Karpas-422 (cell line): ENCODE measurements around the gene SPATA31C1. TPM values are rescaled to one million over a fixed set of nuclear protein-coding genes. Genes with fewer than 3 reads are reported as not detected.

Source experiments
- DNase-seq: peaks from one replicate; pipeline ENCODE4 v3.0.0-alpha.2; 2015
- H2AFZ ChIP-seq: fragments of 200-600 bp; sonication (generic); 2 replicates; pipeline ENCODE4 v1.6.1; 2014; ENCODE audit warnings: antibody characterized with exemption, low read length, mixed read lengths
- H3K27ac ChIP-seq: fragments of 200-600 bp; sonication (generic); 2 replicates; pipeline ENCODE4 v1.5.1; 2014; ENCODE audit warnings: mild to moderate bottlenecking, low read length, moderate library complexity
- H3K27me3 ChIP-seq: fragments of 200-600 bp; sonication (generic); 2 replicates; pipeline ENCODE4 v1.6.1; 2014; ENCODE audit warnings: low read length, mixed read lengths
- H3K36me3 ChIP-seq: fragments of 200-600 bp; sonication (generic); 2 replicates; pipeline ENCODE4 v1.6.1; 2014; ENCODE audit warnings: low read length, mixed read lengths; ENCODE audit not compliant: insufficient read depth
- H3K4me1 ChIP-seq: fragments of 200-600 bp; sonication (generic); 2 replicates; pipeline ENCODE4 v1.6.1; 2014; ENCODE audit warnings: mild to moderate bottlenecking, low read length, mixed read lengths
- H3K4me2 ChIP-seq: fragments of 200-600 bp; sonication (generic); 2 replicates; pipeline ENCODE4 v1.6.1; 2014; ENCODE audit warnings: low read length, low read depth, mild to moderate bottlenecking; ENCODE audit not compliant: poor library complexity, severe bottlenecking
- H3K4me3 ChIP-seq: fragments of 200-600 bp; sonication (generic); 2 replicates; pipeline ENCODE4 v1.5.1; 2014; ENCODE audit warnings: mild to moderate bottlenecking, antibody characterized with exemption, low read length, mixed read lengths
- H3K79me2 ChIP-seq: fragments of 200-600 bp; sonication (generic); 2 replicates; pipeline ENCODE4 v1.6.1; 2014; ENCODE audit warnings: mild to moderate bottlenecking, low read length, mixed read lengths
- H3K9ac ChIP-seq: fragments of 200-600 bp; sonication (generic); 2 replicates; pipeline ENCODE4 v1.6.0; 2014; ENCODE audit warnings: low read length
- H3K9me2 ChIP-seq: fragments of 200-600 bp; sonication (generic), shearing (Covaris generic); replicated peaks from 2 replicates; pipeline ENCODE4 v1.6.0; 2014; ENCODE audit warnings: mild to moderate bottlenecking, low read length, moderate library complexity; ENCODE audit not compliant: insufficient read depth
- H3K9me3 ChIP-seq: fragments of 300-700, 200-600 bp; sonication (generic); 2 replicates; pipeline ENCODE4 v1.6.1; 2014; ENCODE audit warnings: low read length, mixed read lengths
- H4K20me1 ChIP-seq: fragments of 200-600 bp; sonication (generic); 2 replicates; pipeline ENCODE4 v1.6.1; 2014; ENCODE audit warnings: mild to moderate bottlenecking, antibody characterized with exemption, low read length, low read depth; ENCODE audit not compliant: insufficient read depth
- total RNA-seq: library from RNA; depleted of rRNA; stranded (reverse); fragments of >200 nt; shearing (Covaris generic); gene quantifications from 2 replicates; pipeline ENCODE4 v1.2.3, GENCODE V29; 2014; ENCODE audit warnings: low replicate concordance

Gene SPATA31C1
- total RNA-seq, 1 experiment from 2014 or later = not detected

DNA sequence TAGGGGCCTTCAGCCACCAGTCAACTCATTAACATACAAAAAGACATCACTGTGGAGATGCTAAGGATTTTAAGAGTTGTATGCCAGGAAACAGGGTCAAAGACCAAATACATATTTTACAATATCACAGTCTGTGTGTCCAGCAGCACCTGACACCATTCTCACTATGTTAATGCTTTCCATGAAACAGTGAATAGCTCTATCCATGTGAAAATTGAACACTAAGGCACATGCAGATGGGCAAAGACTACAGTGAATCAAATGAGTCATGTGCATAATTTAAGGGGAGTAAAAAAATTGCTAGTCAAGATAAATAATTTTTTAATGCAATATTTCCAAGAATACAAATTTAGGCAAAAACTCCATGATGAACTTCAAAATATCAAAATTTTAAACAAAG, 42.7 kb upstream of the SPATA31C1 start:
- Histone ChIP-seq H3K9ac (no peak overlapping the region), H4K20me1 (no peaks in the 10 kb centered on the region), H3K4me3 (no peak overlapping the region), H3K9me3 (no peaks in the 10 kb centered on the region), H3K4me2 (no peak overlapping the region), H3K36me3 (no peaks in the 10 kb centered on the region), H3K27me3 (no peaks in the 10 kb centered on the region), H3K27ac (no peak overlapping the region), H3K4me1 (no peaks in the 10 kb centered on the region), H3K79me2 (no peaks in the 10 kb centered on the region), H2AFZ (no peak overlapping the region), H3K9me2 (no peaks in the 10 kb centered on the region)
- no peak for DNase-seq

DNA sequence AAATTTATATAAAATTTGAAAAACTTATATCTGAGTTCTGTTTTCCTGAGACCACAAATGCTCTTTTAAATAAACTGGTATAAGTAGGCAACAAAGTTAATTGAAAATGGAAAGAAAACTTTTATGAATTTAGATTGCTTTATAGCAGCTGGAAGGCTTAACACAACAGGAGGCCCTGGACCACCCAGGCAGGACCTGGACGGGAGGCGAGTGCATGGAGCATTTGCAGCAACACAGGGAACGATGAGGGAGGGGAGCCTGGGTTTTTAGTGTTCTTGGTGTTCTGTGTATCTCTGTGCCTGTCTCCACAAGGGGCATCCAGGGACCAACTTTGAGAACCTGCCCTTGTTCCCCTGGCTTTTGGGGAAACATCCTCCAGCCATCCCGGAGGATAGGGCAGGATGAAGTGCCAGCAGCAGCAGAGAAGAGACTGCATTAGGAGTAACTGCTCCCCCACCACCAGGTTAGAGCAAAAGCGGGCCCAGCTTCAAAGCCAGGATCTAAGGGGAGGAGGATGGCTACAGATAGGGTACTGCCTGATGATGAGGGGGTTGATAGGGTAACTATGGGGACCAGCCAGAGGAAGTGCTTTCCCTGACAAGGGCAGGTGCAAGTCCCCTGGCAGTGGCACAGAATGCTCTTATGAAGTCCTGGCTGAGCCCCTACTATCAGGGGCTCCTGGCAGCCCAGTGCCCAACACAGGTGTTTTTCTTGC, 41.8 kb upstream of the SPATA31C1 start:
- DNase-seq = no peak
- H3K9ac ChIP-seq = no peak overlapping the region
- H3K79me2 ChIP-seq = no peaks in the 10 kb centered on the region
- H3K27ac ChIP-seq = no peak overlapping the region
- no peaks in the 10 kb centered on the region for H3K9me3 ChIP-seq
- no peaks in the 10 kb centered on the region for H3K4me1 ChIP-seq
- H3K27me3 ChIP-seq = no peaks in the 10 kb centered on the region
- no peak overlapping the region for H3K4me2 ChIP-seq
- no peaks in the 10 kb centered on the region for H3K9me2 ChIP-seq
- H3K36me3 ChIP-seq = no peaks in the 10 kb centered on the region
- no peak overlapping the region for H2AFZ ChIP-seq
- no peak overlapping the region for H3K4me3 ChIP-seq
- H4K20me1 ChIP-seq = no peaks in the 10 kb centered on the region

DNA sequence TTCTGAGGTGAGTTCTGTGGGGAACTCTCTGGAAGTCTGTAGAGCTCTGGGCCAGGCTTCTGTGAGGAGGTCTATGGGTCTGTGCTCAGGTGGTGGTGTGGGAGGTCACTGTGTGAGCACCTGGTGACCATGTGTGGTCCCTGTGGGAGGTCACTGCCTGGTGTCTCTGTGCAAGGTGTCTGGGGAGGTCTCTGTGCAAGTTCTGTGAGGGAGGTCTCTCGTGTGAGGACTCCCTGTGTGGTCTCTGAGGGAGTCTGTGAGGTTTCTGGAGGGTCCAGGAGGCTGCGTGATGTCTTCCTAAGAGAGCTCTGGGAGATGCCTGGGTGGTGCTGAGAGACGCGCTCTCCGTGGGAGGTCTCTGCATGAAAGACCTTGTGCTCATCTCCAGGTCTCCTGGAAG, 41.1 kb upstream of the SPATA31C1 start:
- Histone ChIP-seq H2AFZ (no peak overlapping the region), H4K20me1 (no peaks in the 10 kb centered on the region), H3K9me3 (no peaks in the 10 kb centered on the region), H3K9ac (no peak overlapping the region), H3K9me2 (no peaks in the 10 kb centered on the region), H3K4me3 (no peak overlapping the region), H3K4me1 (no peaks in the 10 kb centered on the region), H3K27me3 (no peaks in the 10 kb centered on the region), H3K36me3 (no peaks in the 10 kb centered on the region), H3K4me2 (no peak overlapping the region), H3K27ac (no peak overlapping the region), H3K79me2 (no peaks in the 10 kb centered on the region)
- DNase-seq = no peak

DNA sequence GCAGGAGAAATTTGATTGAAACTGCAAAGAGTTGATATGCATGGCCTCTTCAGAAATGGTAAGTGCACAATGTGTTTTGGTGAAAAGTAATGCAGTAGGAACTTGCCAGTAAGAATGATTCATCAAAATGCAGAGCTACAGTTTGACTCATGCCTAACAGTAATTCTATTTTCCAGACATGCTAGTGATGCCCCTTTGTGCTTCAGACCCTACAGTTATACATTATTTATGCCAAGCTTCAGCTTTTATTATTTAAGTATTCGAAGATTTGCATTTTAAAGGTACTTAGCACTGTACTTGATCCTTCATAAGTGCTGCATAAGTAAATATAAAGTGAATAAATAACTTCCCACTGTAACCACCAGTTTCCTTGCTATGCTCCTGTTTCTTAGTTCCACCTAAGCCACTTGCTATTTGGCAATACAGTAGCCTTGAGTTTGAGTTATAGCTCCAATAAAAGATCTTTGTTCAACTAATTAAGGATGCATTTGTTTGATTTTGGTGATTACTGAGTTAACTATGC, 38.7 kb upstream of the SPATA31C1 start:
- no peak overlapping the region for H3K9ac ChIP-seq
- no peaks in the 10 kb centered on the region for H3K9me3 ChIP-seq
- H3K4me3 ChIP-seq = no peak overlapping the region
- no peak overlapping the region for H2AFZ ChIP-seq
- DNase-seq = no peak
- no peaks in the 10 kb centered on the region for H3K27me3 ChIP-seq
- no peaks in the 10 kb centered on the region for H4K20me1 ChIP-seq
- H3K9me2 ChIP-seq = no peaks in the 10 kb centered on the region
- no peak overlapping the region for H3K4me2 ChIP-seq
- H3K4me1 ChIP-seq = no peaks in the 10 kb centered on the region
- H3K27ac ChIP-seq = no peak overlapping the region
- H3K79me2 ChIP-seq = no peaks in the 10 kb centered on the region
- H3K36me3 ChIP-seq = no peaks in the 10 kb centered on the region

- Histone ChIP-seq H3K9ac (no peak overlapping the region), H3K27me3 (no peaks in the 10 kb centered on the region), H3K4me2 (no peak overlapping the region)
Measured at GRCh38 chr9:87880116-87880515, 37.6 kb upstream of the SPATA31C1 start.

GRCh38 chr9:87880683-87881082, 37.1 kb upstream of the SPATA31C1 start:
- no peaks in the 10 kb centered on the region for H3K36me3 ChIP-seq
- no peaks in the 10 kb centered on the region for H4K20me1 ChIP-seq
- no peaks in the 10 kb centered on the region for H3K9me3 ChIP-seq
- no peaks in the 10 kb centered on the region for H3K9me2 ChIP-seq
- H3K4me2 ChIP-seq = no peak overlapping the region
- H3K79me2 ChIP-seq = no peaks in the 10 kb centered on the region
- DNase-seq = no peak
- no peak overlapping the region for H3K4me3 ChIP-seq
- H3K9ac ChIP-seq = no peak overlapping the region
- no peak overlapping the region for H3K27ac ChIP-seq
- H3K27me3 ChIP-seq = no peaks in the 10 kb centered on the region
- no peak overlapping the region for H2AFZ ChIP-seq
- no peaks in the 10 kb centered on the region for H3K4me1 ChIP-seq

More at GRCh38 chr9:87880116-87880515, 37.6 kb upstream of the SPATA31C1 start:
- no peak overlapping the region for H2AFZ ChIP-seq
- no peak overlapping the region for H3K4me3 ChIP-seq
- no peaks in the 10 kb centered on the region for H3K4me1 ChIP-seq
- H3K36me3 ChIP-seq = no peaks in the 10 kb centered on the region
- DNase-seq = no peak
- no peaks in the 10 kb centered on the region for H3K9me3 ChIP-seq
- no peaks in the 10 kb centered on the region for H3K79me2 ChIP-seq
- H3K9me2 ChIP-seq = no peaks in the 10 kb centered on the region
- H4K20me1 ChIP-seq = no peaks in the 10 kb centered on the region
- no peak overlapping the region for H3K27ac ChIP-seq

DNA sequence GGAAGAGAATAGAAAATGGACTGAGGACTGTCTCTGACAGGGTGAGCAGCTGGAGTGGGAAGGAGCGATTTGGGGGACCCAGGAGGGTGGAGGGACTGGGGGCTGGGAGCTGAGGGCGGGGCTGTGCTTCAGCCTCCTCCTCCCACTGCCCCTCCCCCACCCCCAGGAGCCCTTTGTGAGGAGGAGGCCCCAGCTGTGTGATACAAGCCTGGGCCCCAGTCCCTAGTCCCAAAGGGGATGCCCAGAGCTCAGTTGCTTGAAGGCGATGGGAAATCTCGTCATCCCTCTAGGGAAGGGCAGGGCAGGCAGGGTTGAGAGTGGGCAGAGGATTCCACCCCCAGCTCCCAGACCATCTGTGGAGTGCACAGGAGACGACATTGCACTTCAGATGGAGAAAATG, 35.1 kb upstream of the SPATA31C1 start, which contains the start of gene SPATA31E1:
SPATA31E1 (plus strand) TSS at position 251 of the 400 bp plus-strand sequence; CDS start at position 266, 15 bp downstream.
- H3K9me3 ChIP-seq = no peaks in the 10 kb centered on the region
- H3K4me3 ChIP-seq = no peak within 1 kb of the TSS
- no peaks in the 10 kb centered on the region for H3K4me1 ChIP-seq
- no peak within 1 kb of the TSS for H3K4me2 ChIP-seq
- no peaks in the 10 kb centered on the region for H3K36me3 ChIP-seq
- no peak for DNase-seq
- H2AFZ ChIP-seq = no peak within 1 kb of the TSS
- H3K27me3 ChIP-seq = no peaks in the 10 kb centered on the region
- no peak within 1 kb of the TSS for H3K9ac ChIP-seq
- no peaks in the 10 kb centered on the region for H3K9me2 ChIP-seq
- no peaks in the 10 kb centered on the region for H4K20me1 ChIP-seq
- no peak within 1 kb of the TSS for H3K27ac ChIP-seq
- no peaks in the 10 kb centered on the region for H3K79me2 ChIP-seq

- no peak for DNase-seq
- no peak overlapping the region for H3K27ac ChIP-seq
- no peak overlapping the region for H3K9ac ChIP-seq
- H3K36me3 ChIP-seq = no peaks in the 10 kb centered on the region
- H2AFZ ChIP-seq = no peak overlapping the region
- no peak overlapping the region for H3K4me3 ChIP-seq
- H3K4me2 ChIP-seq = no peak overlapping the region
- H3K4me1 ChIP-seq = no peaks in the 10 kb centered on the region
- no peaks in the 10 kb centered on the region for H4K20me1 ChIP-seq
- no peaks in the 10 kb centered on the region for H3K9me2 ChIP-seq
- no peaks in the 10 kb centered on the region for H3K79me2 ChIP-seq
- no peaks in the 10 kb centered on the region for H3K9me3 ChIP-seq
- no peaks in the 10 kb centered on the region for H3K27me3 ChIP-seq
Measured at GRCh38 chr9:87883274-87883673, 34.5 kb upstream of the SPATA31C1 start.
